SHP77 treated with DMSO at 0.1 percent for 48 hours (cell line): ENCODE data around the gene TMEM163.
"Not testable (repeated sequence)": the region's sequence is repeated elsewhere in the genome, so short reads cannot be mapped to it uniquely, and the experiment has no call there.

Source experiments
- DNase-seq: peaks from one replicate; lab custom pipeline; 2025; lab: John Stamatoyannopoulos, UW

The TMEM163 gene

DNA sequence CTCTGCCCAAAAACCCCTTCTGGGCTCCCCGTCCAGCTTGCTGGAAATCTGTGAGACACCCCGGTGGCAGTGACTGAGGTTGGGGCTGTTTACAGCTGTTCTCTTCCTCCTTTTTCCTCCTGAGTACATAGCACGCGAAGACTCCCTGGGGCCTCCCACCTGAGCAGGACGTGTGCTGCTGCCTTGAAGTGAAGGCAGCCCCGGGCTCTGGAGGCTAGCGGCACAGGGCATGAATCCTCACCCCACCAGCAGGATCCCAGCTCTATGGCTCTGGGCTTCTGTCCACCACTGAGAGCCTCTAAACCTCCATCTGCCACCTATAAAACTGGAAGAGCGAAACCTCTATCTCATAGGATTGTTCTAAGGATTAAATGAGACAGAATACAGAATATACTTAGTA is 182.5 kb downstream of the TMEM163 start:
- no peak for DNase-seq

DNA sequence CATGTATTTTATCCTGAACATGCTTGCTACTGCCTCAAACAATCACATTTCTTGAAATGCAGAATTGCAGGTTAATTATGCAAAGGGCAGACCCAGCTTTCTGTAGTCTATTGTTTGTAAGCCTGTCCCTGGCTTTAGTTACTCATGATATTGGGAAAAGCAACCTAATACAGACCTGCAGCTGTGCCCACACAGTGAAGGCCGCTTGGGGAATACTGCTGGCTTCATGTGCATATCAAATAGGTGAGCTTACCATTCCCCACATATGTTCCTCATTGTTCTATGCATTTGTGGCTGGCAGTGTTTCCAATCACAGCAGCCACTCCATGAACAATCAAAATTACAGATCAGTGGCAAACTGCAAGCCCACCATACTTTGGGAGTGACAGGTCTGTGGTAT is 186.3 kb downstream of the TMEM163 start:
- DNase-seq: no peak

DNA sequence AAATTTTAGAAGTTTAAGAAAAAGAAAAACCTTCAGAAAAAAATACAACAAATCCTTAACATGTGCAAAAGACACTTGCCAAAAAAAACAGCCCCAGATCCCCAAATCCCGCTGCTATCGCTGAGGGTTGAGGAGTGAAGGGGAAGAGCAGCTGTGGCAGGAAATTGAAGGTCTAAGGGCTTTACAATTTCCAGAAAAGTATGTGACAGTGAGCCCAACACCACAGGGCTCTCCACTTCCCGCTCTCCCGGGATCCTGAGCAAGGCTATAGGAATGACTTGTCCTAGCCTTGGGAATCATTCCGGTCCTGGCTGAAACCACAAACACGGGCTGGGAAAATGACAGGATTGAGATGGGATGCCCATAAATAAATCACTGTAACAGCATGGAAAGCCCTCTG is 191.4 kb downstream of the TMEM163 start:
- no peak for DNase-seq

DNA sequence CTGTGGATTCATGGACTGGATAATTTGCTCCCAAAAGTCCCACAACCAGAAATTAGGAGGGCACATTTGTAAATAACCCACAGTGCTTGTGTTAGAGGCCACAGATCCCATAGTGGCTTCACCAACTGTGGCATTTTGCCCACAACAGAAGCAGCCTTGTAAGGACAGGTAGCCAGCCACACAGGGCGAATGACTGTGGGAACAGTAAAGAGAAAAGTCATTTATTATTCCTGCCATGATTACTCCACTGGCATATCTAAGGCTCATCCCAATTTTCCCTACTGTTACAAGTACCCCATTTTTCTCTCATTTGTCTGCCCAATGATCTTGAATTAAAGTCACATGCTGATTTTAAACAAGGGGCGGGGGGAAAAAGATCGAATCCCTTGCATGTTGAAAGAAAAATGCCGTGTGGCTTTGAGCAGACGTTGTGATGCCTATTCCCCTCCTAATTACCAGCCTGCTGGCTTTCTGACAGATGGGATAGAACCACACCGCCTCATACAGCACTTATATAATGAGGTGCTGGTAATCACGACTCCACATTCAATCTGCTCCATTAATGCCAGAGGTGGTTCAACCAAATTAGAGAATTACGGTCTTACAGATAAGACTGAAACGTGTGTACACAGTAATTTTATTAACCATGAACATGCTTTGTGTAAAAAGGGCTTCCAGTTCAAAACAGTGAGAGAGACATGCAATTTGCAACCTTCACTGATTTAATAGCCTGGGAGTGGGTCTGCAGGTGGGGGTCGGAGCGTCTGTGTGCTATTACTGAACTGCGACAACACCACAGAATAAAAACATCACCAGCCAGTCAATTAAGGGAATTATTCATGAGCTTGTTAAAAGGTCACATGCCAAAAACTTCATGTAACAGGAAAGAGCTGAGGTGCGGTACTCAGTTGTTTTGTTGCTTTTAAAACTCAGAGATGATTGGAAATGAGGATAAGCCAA is 196.0 kb downstream of the TMEM163 start:
- no peak for DNase-seq

DNA sequence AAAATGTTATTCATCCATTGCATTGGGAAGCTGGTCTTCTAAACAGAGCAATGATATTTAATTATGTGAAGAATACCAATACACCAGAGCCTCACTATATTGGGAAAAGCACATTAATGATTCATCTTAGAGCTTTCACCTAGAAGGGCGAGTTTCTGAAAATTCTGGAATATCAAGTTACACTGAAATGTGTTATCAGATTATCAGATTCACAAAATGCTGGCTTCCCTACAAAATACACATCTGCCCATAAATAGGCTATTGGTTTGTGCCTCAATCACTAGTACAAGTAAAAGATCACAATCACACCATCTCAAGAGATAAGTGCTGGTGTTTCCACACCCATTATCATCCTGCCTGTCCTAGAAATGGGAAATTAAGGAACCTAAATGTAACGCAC is 200.7 kb downstream of the TMEM163 start:
- DNase-seq: no peak

DNA sequence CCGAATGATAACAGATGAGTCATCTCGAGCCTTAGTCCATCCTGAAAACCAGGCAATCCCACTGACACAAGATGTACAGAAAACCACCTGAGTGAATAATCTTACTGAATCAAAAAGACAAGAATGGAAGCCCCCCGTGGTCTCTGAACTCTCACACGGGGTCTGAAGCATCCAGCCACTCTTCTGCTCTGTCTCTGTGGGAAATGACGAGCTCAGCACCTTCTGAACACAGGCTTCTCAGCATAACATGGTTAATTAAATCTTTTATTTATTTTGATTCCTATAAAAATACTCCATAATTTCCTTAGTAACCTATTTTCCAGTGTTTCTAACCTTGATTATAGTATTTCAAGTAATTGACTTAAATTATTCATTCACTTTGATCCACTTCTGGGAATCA is 203.7 kb downstream of the TMEM163 start:
- DNase-seq: no peak

DNA sequence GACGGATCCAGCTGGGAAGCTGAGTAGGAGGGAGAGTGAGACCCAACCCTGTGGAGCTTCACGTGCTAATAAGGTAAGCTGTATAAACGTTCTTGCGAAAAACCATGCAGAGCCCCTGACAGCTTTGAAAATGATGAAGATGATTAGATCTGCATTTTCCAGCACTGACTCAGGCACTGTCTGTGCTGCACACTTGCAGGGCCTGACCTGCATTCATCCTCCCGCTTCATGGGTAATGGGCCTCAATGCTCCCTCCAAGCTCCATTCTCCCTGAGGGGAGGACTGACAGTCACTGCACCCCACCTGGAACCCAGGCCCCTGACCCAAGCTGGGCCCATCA is 205.4 kb downstream of the TMEM163 start:
- no peak for DNase-seq

DNA sequence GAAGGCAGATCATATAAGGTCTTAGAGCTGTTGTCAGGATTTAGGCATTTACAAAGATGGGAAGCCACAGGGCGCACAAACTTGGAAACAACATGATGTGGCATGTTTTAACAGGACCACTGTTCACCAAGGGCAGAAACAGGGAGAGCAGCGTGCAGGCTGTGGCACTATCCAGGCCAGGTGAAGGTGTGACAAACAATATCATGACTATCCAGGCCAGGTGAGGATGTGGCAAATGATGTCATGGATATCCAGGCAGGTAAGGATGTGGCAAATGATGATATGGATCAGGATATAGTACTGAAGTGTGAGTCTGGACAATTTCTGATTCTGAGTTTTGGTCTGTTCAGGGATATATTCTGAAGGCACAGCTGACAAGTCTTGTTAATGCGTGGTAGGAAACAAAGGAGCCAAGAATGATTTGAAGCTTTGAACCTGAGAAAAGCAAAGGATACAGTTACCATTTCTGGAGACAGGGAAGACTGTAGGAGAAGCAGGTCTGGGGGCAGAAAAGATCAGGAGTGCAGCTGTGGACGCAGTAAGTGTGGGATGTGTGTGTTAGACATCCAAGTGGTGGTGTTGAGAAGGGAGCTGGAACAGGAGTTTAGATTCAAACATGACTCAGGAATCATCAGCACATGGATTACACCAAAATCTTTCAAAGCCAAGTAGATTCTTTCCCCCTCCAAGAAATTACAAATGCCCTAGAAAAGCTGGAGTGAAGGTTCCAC is 205.9 kb downstream of the TMEM163 start:
- no peak for DNase-seq

DNA sequence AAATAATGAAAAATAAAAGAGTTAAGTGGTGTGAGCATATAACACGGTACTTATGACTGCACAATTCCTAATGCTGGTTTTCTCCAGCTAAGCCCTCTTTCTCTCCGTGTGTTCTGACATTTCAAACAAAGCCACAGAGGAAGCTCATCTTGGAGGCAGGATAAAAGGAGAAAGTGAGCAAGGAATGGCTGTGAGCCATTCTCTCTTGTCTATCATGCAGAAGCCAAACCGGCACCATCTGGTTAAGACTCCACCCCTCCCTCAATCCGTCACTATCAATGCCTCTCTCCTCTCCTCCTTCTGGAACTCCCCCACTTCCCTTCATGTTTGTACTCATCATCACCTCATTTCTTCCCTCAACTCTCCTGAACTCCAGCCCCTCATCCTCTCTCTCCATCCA is 210.4 kb downstream of the TMEM163 start:
- DNase-seq: no peak

DNA sequence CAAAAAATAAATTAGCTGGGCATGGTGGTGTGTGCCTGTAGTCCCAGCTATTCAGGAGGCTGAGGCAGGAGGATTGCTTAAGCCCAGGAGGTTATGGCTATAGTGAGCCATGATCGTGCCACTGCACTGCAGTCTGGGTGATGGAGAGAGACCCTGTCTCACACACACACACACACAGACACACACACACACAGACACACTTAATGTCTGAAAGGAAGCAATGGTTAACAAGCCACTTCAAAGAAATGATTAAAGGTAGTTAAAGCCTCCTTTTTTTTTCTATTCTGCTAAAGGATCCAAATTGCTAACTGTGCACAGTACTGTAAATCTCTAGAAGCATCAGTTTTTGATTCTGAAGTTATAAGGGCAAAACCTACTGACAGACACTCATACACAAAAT is 211.1 kb downstream of the TMEM163 start:
- no peak for DNase-seq

DNA sequence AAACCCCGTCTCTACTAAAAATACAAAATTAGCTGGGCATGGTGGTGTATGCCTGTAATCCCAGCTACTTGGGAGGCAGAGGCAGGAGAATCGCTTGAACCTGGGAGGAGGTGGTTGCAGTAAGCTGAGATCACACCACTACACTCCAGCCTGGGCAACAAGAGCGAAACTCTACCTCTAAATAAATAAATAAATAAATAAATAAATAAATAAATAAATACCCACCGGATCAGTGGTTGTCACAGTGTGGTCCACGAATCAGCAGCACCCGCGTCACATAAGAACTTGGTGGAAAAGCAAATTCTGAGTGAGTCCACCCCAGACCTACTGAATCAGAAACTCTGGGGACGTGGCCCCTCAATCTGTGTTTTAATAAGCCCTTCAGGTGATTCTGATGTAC is 211.6 kb downstream of the TMEM163 start:
- DNase-seq: not testable (repeated sequence)

DNA sequence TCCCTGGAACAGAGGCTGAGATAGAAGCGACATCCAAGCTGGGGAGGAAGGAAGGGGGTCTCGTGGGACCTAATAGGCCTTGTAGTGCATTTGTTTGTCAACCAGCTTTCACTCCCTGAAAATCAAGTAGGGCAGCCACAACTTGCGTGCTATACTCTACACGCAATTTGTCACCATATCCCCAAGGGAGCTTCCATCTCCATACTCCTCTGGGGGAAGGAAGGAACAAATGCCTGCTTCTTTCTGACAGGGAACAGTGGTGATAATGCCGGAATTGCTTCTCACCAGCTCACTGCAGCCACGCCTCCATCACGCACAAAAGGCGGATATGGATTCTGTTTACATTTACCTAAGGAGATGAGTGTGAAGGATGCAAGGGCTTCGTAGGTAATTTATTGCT is 213.4 kb downstream of the TMEM163 start:
- DNase-seq: no peak

DNA sequence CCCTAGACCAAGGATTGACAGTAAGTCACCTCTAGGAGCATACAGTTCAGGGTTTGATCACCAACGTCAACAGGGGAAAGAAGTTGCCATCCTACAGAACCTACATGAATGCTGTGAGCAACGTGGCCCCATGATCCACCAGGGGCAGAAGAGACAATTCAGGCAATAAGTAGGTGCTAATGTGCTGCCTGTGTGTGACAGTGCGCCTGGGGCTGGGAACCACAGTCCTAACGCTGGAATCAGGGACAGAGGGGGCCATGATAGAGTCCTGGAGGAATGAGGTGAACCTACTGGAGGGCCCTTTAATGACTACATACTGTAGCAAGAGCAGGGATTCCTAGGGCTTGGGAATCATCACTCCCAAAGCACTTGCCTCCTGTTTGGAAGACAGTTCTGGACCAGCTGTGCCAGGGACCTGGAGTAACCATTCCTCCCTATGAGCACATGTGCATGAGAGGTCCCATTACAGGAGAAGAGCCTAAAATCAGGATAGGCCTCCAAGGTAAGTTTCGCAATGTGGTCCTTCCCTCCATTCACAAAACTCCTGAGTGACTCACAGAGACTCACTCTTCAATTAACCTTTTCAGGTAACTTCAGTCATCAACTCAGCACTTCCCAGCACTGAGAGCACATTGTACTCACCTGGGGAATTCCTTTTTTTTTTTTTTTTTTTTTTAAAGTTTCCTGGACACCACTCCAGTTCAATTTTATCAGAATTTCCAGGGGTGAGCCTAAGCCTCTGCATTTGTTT is 214.0 kb downstream of the TMEM163 start:
- DNase-seq: no peak

DNA sequence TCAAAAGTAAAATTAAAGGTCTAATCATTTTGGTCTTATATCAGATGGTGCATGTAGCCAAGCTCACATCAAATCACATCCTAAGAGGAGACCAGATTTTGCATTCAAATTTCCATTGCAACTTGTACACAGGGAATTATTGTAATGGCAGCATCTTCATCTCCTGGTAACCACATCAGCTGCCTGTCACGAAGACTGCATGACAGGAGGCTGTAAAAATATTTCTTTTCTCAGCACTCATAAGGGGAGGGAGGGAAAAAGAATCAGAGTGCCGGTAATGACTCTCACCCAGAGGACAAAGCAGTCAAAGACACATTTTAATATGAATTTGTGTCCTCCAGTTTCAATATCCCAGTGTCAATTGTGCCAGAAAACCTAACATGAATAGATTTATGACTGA is 216.7 kb downstream of the TMEM163 start:
- DNase-seq: no peak

DNA sequence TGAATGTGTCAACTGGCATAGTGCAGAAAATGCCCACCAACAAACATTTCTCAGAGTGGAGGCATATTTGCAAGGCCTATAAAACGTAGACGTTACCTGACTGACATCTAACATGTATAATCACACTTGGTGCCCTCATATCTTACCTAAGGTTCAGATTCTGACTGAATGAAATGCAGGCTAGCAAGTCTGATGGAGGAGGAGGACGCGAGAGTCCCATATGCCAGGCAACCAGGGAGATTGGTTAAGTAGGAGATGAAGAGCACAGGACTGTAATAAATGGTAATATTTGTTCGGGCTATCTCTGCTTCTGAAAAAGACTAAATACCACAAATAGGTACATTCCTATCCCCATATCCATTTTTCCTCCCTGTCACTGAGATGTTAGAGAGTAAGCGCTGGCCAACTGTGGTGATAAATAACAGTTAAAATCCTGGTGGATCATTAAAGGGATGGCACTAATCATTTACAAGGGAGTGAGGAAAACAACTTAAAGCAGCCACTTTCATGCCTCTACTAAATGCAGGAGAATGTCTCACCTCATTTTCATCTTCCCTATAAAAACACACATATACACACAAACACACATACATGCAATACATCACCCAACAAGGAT is 217.2 kb downstream of the TMEM163 start:
- no peak for DNase-seq

DNA sequence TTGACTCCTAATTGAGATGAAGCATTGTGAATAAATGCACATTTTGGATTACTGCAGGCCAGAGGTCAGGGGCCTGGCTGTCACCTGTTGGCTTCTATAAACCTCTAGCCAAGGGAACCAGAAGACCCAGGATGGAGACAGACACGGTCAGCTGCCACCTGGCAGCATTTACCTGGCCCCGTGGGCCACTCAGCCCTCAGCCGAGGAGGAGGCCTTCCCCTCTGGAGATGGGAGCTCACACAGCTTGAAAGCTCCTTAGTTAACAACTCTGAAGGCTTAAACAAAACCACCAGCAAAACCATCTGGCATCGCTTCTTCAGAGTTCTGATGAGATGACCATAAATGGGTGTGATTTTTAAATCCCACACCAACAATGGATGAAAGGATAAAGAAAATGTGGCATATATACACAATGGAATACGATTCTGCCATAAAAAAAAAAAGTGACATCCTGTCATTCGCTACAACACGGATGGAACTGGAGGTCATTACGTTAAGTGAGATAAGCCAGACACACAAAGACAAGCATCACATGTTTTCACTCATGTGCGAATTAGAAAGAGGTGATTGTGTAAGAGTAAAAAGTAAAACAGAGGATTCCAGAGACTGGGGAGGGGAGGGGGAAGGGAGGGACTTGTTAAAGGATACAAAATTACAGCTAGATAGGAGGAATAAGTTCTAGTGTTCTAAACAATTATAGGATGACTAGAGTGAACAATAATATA is 218.4 kb downstream of the TMEM163 start:
- DNase-seq: no peak

DNA sequence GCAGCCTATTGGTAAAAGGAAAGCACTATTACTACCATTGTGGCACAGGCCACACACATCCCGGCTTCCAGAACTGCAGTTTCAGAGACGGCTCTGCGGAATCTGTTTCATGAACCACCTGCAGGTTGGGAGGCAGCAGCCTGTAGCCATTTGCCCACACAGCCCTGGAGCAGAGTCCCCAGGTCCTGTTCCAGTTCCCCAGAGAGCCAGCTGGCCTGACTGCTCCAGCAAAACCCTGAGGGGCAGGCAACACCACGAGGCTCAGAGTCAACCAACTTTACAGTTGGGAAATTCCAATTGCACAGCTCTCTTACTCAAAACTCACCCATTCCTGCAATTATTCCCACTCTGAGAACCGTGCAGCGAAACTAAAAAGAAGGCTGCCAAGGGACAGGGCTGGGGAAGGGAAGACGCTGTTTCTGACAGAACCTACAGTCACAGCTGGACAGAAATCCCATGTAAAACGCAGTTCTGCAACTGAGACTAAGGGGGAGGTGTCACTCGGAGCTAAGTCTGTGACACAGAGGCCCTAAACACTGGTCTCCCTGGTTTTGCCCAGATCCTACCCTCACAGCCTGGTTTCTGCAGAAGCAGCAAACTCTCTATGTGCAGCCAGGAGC is 219.4 kb downstream of the TMEM163 start:
- DNase-seq: no peak

DNA sequence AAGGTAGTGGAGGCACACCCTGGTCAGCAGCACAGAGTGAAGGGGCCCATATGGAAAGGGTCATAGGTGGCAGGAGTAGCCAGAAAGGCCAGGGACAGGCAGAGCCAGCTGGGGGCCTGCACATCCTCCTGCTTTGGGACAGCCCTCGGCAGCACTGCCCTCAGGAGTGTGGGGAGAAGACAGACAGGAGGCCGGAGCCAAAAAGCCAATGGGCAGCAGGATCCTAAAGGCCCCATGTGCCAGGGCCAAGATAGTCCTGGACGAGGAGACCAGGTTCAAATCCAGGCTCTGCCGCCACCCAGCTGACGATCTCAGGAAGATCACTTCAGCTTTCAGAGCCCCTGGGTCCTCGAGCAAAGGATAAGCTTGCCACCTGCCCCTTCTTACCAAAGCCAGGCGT is 220.1 kb downstream of the TMEM163 start:
- no peak for DNase-seq

DNA sequence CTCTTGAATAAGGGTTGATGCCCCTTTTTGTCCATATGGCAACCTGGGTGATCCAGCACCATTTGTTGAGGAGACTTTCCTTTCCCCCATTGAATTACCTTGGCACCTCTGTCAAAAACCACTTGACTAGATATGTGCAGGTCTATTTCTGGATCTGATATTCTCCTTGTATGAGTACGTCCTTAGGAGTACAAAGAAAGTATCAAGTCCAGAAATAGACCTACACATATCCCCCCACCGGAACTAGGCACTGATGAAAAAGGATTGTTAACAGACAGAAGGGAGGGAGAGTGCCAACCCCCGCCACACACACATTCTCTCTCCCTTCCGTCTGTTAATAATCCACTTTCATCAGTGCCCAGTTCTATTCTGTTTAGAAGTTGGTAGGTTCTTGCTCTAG is 225.0 kb downstream of the TMEM163 start:
- DNase-seq: no peak

DNA sequence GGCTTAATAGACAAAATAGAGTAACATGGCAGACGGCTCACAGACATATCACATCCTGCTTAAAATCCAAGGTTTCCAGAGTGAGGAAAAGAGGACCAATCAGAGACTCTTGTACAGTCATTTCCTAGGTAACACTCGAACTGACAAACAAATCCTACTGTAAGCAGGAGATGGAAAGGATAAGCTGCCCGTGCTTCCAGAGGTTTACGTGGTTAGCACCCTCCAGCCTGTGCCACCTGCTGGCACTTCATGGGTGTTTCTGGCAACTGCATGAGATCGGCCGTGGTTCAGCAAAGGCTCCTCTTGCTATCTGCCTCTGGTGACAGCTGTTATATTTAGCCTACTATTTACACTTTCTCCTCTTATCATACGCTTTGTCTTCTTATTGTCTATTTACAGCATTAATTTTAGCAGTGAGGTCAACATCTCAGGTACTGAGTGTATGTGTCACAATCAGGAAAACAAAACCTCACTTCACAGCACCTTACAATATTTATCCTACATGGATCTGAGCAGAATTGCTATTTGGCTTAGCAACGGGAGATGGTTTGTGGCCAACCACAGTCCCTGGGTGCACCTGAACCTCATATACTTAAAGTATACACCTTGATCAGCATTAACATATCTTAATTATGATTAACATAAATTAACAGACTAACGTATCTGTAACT is 226.9 kb downstream of the TMEM163 start:
- DNase-seq: peak; percentile 79

DNA sequence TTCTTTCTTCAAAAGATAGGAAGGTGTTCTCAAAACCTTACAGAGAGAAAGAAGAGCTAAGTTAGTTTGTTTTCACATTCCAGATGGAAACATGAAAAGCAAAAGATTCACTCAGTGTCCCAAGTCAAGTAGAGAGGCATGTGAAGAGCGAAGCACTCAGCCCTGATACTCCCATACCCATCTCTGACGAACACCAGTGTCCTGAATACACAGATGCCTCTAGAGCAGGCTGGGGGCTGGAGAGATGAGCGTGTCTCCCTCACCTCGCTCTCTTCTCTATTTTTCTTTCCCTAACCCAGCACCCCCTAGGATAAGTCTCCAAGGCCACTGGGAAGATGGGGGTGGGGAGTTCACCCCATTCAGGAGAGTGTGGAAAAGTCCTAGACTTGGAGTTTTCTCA is 227.8 kb downstream of the TMEM163 start:
- DNase-seq: no peak
